NCI-H82 (cell line): Measurements from ENCODE around the gene SH2D4B.

Experiments
- DNase-seq: peaks from one replicate; lab custom pipeline; 2025; lab: John Stamatoyannopoulos, UW

The SH2D4B gene

DNA sequence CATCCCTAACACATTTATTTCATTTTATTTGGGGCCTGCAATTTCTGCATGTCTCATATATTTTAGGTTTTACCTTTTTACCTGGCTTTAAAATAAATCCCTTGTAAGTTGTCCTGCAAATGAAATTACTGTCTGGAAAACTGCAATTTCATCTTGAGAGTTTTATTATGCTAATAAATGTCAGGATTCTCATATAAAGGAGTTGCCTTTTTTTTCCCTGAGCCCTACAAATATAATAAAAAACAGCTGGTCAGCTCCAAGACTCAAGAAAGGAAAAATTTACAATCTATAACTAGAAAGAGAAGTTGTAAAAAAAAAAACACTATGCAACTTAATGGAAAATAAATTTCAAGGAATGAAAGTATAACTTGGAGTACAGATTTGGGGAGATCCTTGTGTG is 108.7 kb downstream of the SH2D4B start:
- no peak for DNase-seq

DNA sequence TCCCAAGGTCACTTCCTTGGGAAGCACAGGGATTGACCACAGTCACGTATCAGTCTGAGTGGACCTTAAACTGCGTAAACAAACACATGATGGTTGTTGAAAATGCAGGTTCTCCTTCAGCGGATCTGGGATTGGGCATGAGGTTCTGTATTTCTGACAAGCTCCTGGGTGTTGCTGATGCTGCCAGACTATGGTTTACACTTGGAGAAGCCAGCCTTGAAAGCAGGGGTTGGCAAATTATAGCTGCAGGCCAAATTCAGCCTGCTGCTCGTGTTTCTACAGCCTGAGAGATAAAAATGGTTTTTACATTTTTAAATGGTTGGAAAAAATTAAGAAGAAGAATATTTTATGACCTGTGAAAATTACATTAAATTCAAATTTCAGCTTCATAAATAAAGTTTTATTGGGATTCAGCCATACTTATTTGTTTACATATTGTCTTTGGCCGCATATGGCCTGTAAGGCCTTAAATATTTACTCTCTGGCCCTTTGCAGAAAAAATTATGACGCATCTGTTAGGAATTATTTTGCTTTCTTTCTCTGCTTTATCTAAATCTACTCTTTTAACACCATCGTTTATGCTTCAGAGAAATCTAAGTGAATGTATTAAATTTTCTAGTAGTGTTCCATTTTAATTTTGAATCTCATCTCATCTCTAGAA is 109.6 kb downstream of the SH2D4B start:
- no peak for DNase-seq

DNA sequence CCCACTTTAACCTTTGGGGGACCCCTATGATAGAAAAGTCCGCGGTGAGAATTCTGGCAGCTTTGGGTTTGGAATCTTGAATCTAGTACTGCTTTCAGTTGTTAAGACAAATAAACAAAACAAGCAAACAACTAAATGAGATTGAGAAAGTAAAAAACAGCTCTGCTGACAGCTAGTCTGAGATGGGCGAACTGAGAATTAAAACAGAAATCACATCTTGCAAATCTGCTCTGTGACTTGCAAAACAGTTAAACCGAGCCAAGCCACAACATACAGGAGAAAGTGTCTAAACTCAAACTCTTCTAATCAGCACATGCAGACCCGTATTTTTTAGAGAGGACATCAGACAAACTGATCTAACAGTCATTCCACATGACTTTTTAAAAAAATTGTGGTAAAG is 110.4 kb downstream of the SH2D4B start:
- no peak for DNase-seq

GRCh38 chr10:80649183-80649582 is 111.5 kb downstream of the SH2D4B start:
- no peak for DNase-seq

DNA sequence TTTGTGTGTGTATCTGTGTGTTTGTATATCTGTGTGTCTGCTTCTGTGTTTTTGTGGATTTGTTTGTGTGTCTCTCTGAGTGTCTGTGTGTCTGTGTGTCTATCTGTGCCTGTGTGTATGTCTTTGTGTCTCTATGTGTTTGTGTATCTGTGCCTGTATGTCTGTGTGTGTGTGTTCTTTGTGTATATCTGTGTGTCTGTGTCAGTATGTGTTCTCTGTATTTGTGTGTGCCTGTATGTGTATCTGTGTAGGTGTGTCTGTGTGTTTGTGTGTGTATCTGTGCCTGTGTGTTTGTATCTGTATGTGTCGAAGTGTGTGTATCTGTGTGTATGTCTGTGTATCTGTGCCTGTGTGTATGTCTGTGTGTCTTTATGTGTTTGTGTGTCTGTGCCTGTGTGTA is 118.2 kb downstream of the SH2D4B start:
- DNase-seq: no peak

DNA sequence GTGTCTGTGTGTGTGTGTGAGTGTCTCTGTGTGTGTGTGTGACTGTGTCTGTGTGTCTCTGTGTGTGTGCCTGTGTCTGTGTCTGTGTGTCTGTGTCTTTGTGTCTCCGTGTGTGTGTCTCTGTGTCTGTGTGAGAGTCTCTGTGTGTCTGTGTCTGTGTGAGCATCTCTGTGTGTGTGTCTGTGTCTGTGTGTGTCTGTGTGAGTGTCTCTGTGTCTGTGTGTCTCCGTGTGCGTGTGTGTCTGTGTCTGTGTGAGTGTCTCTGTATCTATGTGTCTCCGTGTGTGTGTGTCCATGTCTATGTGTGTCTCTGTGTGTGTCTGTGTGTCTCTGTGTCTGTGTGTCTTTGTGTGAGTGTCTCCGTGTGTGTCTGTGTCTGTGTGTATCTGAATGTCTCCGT is 120.4 kb downstream of the SH2D4B start:
- DNase-seq: no peak

DNA sequence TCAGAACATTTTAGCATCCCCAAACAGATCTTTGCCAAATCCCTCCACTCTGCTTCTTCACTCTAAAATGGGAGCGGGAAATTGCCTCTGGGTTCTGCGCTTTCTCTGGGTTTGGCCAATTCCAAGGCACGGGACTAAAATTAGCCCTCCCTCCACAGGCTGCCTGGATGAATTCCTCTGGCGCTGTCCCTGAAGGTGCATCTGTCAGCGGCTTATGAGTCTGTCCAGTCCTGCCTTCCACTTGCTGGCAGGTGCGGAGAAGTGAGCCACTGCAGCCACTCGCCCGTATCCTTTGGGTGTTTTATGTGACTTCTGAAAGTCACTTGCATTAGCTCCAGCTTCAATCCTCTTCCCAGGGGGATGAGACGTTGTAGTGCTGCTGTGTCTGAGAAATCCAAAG is 121.6 kb downstream of the SH2D4B start:
- DNase-seq: no peak

DNA sequence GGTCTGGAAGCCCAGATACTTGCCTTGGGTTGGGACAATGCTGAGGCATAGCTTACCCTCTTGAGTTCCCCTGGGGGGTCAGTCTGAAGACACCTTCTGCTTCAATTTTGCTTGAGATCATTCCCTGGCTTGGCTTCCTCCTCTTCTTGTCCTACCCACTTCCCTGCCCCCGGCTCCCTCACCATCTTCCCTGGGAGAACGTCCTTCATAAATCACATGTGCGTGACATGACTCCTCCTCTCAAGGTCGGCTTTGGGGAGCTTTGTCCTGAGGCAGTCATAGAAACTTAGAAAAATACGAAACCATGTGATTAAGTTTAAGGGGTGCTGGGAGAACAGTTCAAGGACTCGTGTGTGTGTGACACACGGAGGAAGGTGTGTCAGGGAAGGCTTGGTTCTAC is 122.6 kb downstream of the SH2D4B start:
- no peak for DNase-seq

DNA sequence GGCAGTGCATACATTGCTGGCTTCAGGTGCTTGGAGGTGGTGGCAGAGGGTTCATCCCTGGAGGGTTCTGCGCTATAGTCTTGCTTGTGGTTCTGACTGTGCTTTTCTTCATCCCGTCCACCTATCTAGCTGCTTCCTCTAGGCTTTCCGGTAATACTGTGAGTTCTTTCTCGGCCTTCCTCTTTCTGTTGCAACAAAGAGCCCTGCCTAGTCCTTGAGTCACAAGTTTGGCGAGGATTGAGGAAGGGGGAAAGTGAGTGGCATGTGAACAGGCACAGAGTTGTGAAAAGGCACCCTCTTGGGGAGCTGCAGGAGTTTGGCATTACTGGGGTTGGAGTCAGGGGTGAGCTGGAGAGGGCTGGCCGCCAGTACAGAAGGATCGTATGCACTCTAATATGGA is 123.0 kb downstream of the SH2D4B start:
- no peak for DNase-seq

DNA sequence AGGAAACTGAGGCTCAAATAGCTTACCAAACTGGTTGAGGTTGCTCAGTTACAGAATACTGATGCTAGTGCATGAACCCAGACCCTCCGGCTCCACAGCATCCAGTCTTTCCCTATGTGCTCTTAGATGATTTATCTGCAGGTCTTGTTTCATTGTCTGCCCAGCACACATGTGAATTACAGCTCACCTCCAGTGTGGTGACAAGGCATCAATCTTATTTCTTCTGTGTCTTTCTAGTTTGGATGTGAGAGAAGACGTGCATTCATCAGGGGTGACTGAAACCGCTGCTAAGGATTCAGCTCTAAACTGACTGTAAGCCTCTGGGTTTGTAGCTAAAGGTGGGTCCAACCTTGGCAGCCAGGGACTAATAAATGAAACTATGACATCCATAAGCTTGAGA is 123.8 kb downstream of the SH2D4B start:
- no peak for DNase-seq

GRCh38 chr10:80662429-80663261 is 124.9 kb downstream of the SH2D4B start:
- peak; percentile 95 for DNase-seq

GRCh38 chr10:80664071-80664680 is 126.5 kb downstream of the SH2D4B start:
- DNase-seq: peak; percentile 85

DNA sequence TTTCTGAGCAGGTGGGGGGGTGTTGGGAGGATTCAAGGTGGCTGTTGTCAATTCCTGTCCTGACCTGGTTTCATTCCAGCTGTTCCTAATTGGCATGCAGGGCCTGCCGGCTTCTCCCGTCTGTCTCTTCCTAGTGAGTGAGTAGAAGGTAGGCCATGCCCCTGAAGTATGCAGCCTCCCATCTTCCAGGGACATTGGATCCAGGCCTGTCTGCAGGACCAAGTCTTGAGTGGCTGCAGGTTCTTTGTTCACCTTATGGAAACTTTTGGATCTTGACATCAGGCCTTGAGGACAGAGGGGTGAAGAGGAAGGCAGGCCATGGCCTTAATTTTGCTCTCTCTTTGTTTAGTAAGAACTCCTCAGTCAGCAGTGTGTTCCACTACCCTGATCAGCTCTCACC is 131.8 kb downstream of the SH2D4B start:
- no peak for DNase-seq

DNA sequence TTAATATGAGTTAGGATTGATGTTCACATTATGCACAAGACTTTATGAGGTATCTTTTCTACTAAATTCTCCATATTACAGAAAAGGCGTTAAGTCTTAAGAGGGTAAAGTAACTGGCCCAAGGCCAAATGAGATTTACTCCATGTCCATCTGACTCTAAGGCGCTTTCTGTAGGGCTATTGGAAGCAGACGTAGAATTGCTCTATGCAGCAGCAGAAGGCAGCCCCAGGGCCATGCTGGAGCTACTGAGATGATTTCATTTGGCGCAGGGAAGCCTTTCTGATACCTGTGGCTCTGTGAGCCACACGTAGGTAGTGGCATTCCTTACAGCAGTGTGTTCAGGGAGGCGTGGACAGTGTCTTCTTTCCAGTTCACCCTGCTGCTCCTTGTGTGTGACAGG is 133.1 kb downstream of the SH2D4B start:
- DNase-seq: peak; percentile 78

- no peak for DNase-seq
Observed at GRCh38 chr10:80671847-80672246, 134.1 kb downstream of the SH2D4B start.

DNA sequence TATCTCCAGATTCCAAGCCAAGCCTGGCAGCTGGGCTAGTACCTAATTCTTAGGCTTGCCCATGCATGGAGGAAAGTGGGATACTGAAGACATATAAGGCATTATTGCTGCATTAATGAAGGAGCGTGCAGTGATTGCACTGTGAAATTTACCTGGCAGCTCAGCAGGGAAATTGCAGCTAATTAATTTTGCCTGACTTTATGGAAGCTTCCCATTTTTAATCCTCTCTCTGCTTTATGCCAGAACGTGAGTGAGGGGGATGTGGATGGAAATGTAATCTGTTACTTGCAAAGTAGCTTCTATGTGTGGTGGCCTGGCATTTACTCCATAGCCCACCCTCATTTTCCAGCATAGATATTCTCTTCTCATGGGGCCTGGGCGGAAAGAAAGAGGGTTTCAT is 134.9 kb downstream of the SH2D4B start:
- DNase-seq: no peak

DNA sequence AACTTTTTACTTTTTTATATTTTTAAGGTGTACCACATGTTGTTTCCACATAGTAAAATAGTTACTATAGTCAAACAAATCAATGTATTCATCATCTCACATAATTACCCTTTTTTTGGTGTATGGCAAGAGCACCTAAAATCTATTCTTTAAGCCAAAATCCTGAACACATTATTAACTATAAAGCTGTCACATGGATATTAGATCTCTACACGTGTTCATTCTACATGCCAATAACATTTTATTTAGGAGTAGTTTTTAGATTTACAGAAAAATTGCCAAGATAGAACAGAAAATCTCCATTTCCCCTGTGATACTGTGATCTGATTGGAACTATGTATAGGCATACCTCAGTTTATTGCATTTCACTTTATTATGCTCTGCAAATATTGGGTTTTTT is 137.1 kb downstream of the SH2D4B start:
- DNase-seq: no peak

GRCh38 chr10:80681142-80681541 is 143.4 kb downstream of the SH2D4B start:
- DNase-seq: no peak

- peak; percentile 81 for DNase-seq
Observed at GRCh38 chr10:80684259-80684658, 146.6 kb downstream of the SH2D4B start.

DNA sequence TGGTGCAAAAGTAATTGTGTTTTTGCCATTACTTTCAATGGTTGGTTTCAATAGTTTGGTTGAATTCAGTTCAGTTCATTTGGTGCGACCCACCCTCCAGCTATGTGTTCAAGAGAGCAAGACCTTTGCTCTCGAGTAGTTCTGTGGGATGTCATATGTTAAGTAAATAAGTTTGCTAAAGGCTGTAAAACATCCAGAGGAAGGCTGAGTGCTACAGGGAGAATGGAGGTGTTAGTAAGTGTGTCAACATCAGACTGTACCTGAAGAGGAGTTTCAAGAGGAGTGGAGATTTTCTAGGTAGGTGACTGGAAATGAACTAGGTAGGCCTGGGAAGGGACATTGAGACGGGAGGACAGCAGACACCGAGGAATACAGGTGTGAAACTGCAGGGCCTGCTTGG is 147.7 kb downstream of the SH2D4B start:
- DNase-seq: no peak

DNA sequence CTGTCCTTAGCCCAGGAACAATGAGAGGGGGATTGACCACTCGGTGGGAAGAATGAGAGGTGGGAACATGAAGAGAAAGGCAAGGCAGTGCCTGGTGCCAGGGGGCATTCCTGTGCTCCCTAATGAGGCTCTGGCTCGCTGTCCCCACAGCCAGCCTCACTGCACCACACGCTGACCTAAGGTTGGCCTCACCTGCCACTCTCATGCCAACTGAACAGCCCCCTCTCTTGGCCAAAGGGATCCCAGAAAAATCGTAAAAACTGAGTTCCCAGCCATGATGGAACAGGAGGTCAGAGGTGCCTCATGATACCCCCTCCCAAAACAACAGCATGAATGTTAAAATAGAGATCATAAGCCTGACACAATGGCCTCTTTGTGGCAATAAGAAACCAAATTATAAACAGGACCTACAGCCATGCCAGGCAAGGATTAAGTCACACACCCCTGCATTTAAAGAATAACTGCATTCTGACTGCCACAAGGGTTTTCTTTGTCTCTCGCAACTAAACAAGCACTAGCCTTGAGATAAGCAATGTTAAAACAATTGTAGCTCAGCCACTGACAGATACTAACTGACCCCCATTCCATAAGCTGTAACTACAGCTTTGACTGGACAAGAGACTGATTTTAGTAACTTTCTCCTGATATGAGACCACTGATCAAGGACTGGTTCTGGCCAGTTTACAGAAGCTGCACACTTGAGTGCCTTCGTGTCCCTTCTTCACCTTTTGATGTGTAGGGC is 149.2 kb downstream of the SH2D4B start:
- DNase-seq: no peak

DNA sequence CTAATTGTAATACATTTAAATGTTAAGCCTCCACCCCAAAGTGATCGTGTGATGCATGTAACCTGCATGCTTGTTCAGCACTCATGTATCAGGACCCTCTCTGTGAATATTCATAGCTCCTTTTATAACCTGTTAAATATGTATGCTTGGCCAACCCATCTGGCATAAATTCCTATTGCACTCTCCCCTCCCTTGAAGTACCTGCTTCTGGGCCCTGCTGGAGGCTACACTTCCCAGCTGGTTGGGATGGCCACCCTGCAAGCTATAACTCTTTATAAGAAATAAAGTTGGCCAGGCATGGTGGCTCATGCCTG is 149.7 kb downstream of the SH2D4B start:
- no peak for DNase-seq

DNA sequence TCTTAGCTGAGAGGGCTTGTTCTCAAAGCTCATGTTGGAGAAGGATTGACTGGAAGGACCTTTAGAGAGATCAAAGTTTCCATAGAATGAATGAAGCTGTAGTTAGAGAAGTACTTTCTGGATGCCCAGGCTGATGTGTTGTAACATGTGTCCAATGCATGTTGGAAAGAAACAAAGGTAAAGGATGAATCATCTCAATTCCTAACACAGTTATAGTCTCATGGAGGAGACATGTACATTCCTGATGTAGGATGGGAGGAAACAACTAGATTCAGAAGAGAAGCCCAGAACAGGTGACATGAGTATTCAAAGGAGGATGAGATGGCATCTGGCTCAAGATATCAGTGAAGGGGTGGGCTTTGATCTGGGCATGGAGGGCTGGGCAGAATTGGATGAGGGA is 152.7 kb downstream of the SH2D4B start:
- DNase-seq: no peak
